Erythroblast (primary cell): ENCODE results near the gene TENT4B.

ENCODE experiments used
- GATA1 ChIP-seq: IDR thresholded peaks from 2 replicates; pipeline ENCODE4 v1.6.1; 2011; ENCODE audit warnings: low read depth, mild to moderate bottlenecking, control low read depth, low read length, moderate library complexity
- POLR2A ChIP-seq: IDR thresholded peaks from 2 replicates; pipeline ENCODE4 v1.6.1; 2011; ENCODE audit warnings: mild to moderate bottlenecking, low read length

- TF ChIP-seq POLR2A (no peak), GATA1 (no peak)
Measured at GRCh38 chr16:50195756-50196155, 42.6 kb downstream of the TENT4B start.
